GM23338 (cell line): ENCODE measurements around the gene CLDN9. TPM values are rescaled to one million over a fixed set of nuclear protein-coding genes. Genes with fewer than 3 reads are reported as not detected.

Experiments used
- ATAC-seq: fragments of 200-7000 bp; cut with Tn5 transposase; 3 replicates; pipeline ENCODE4 v1.9.1; 2020
- DNase-seq: peaks from one replicate; pipeline ENCODE4 v3.0.0-alpha.2; 2015; ENCODE audit warnings: low spot score
- H2AFZ ChIP-seq: fragments of 200-600 bp; sonication (generic); 2 replicates; pipeline ENCODE4 v1.8.0; 2016; ENCODE audit warnings: antibody characterized with exemption, mild to moderate bottlenecking, moderate library complexity
- H3F3A ChIP-seq: fragments of 200-600 bp; sonication (generic); replicated peaks from 2 replicates; pipeline ENCODE4 v1.8.0; 2017; ENCODE audit warnings: antibody characterized with exemption, mixed run types, low read depth
- H3K27ac ChIP-seq: fragments of 200-600 bp; sonication (generic); 2 replicates; pipeline ENCODE4 v1.6.1; 2016; ENCODE audit warnings: low read depth
- H3K27me3 ChIP-seq: fragments of 200-600 bp; sonication (generic); 2 replicates; pipeline ENCODE4 v1.8.0; 2016; ENCODE audit warnings: mild to moderate bottlenecking, mixed run types, moderate library complexity; ENCODE audit not compliant: insufficient read depth
- H3K36me3 ChIP-seq: fragments of 200-600 bp; sonication (generic); 2 replicates; pipeline ENCODE4 v1.8.0; 2016; ENCODE audit warnings: mild to moderate bottlenecking; ENCODE audit not compliant: insufficient read depth
- H3K4me1 ChIP-seq: fragments of 200-600 bp; sonication (generic); 2 replicates; pipeline ENCODE4 v1.8.0; 2016; ENCODE audit warnings: mild to moderate bottlenecking, moderate library complexity; ENCODE audit not compliant: insufficient read depth
- H3K4me2 ChIP-seq: fragments of 200-600 bp; sonication (generic); 2 replicates; pipeline ENCODE4 v1.7.1; 2017; ENCODE audit warnings: mixed run types
- H3K4me3 ChIP-seq: fragments of 200-600 bp; sonication (generic); 2 replicates; pipeline ENCODE4 v1.6.1; 2016; ENCODE audit warnings: mixed run types
- H3K79me2 ChIP-seq: fragments of 200-600 bp; sonication (generic); replicated peaks from 2 replicates; pipeline ENCODE4 v1.8.0; 2017; ENCODE audit warnings: mild to moderate bottlenecking; ENCODE audit not compliant: insufficient read depth
- H3K9me2 ChIP-seq: fragments of 200-600 bp; sonication (generic); 2 replicates; pipeline ENCODE4 v1.8.0; 2017; ENCODE audit not compliant: insufficient read depth
- H4K20me1 ChIP-seq: fragments of 200-600 bp; sonication (generic); replicated peaks from 2 replicates; pipeline ENCODE4 v1.8.0; 2017; ENCODE audit warnings: mild to moderate bottlenecking; ENCODE audit not compliant: insufficient read depth
- H3K27ac Mint-ChIP-seq: 2 replicates; pipeline ENCODE4 v1.8.0; 2020; ENCODE audit warnings: inconsistent platforms, mild to moderate bottlenecking, moderate library complexity, mixed read lengths
- H3K27me3 Mint-ChIP-seq: 3 replicates; pipeline ENCODE4 v1.8.0; 2022; ENCODE audit warnings: low read depth, mild to moderate bottlenecking, moderate library complexity, mixed read lengths, inconsistent platforms; ENCODE audit not compliant: insufficient read depth, poor library complexity
- H3K36me3 Mint-ChIP-seq: 3 replicates; pipeline ENCODE4 v1.8.0; 2021; ENCODE audit warnings: low read depth, mild to moderate bottlenecking, inconsistent platforms, moderate library complexity, mixed read lengths
- H3K4me1 Mint-ChIP-seq: 3 replicates; pipeline ENCODE4 v1.8.0; 2020; ENCODE audit warnings: mild to moderate bottlenecking, inconsistent platforms, mixed read lengths
- H3K4me3 Mint-ChIP-seq: 3 replicates; pipeline ENCODE4 v1.8.0; 2021; ENCODE audit warnings: moderate library complexity, mild to moderate bottlenecking, inconsistent platforms, mixed read lengths
- H3K9me3 Mint-ChIP-seq: 3 replicates; pipeline ENCODE4 v1.8.0; 2020; ENCODE audit warnings: moderate library complexity, mild to moderate bottlenecking, inconsistent platforms, mixed read lengths
- CREB1 ChIP-seq: fragments of 250-450 bp; sonication (Bioruptor Pico); IDR thresholded peaks from 2 replicates; pipeline ENCODE4 v1.5.0; 2020; ENCODE audit warnings: low read depth, mild to moderate bottlenecking, moderate library complexity
- ETS1 ChIP-seq: IDR thresholded peaks from 2 replicates; pipeline ENCODE4 v1.6.1; 2016; ENCODE audit warnings: antibody characterized with exemption
- EZH2 ChIP-seq: fragments of 200-600 bp; sonication (generic); IDR thresholded peaks from one replicate; pipeline ENCODE4 v1.8.0; 2017; ENCODE audit warnings: antibody characterized with exemption, mild to moderate bottlenecking, low read depth; ENCODE audit not compliant: unreplicated experiment
- EZH2phosphoT487 ChIP-seq: fragments of 200-600 bp; sonication (generic); IDR thresholded peaks from one replicate; pipeline ENCODE4 v1.8.1; 2018; ENCODE audit warnings: antibody characterized with exemption; ENCODE audit not compliant: unreplicated experiment
- NANOG ChIP-seq: IDR thresholded peaks from 2 replicates; pipeline ENCODE4 v1.6.1; 2016; ENCODE audit warnings: antibody characterized with exemption, borderline replicate concordance
- POLR2AphosphoS5 ChIP-seq: IDR thresholded peaks from 2 replicates; pipeline ENCODE4 v1.6.1; 2016; ENCODE audit warnings: antibody characterized with exemption, low read depth
- STAT1 ChIP-seq: IDR thresholded peaks from one replicate; pipeline ENCODE4 v1.6.1; 2016; ENCODE audit warnings: antibody characterized with exemption; ENCODE audit not compliant: unreplicated experiment
- ZNF114 ChIP-seq: fragments of 250-450 bp; sonication (Bioruptor Pico); IDR thresholded peaks from 2 replicates; pipeline ENCODE4 v1.5.0; 2020; ENCODE audit warnings: mild to moderate bottlenecking, moderate library complexity
- ZNF331 ChIP-seq: fragments of 250-450 bp; sonication (Bioruptor Pico); IDR thresholded peaks from 2 replicates; pipeline ENCODE4 v1.5.0; 2020; ENCODE audit warnings: low read depth, mild to moderate bottlenecking, moderate library complexity
- polyA plus RNA-seq: library from polyadenylated mRNA; unstranded; fragments of >200 nt; fragmentation: Nextera tagmentation; extraction: Ambion mirVana; gene quantifications from 2 replicates; pipeline ENCODE4 v1.2.1, GENCODE V29; 2016
- total RNA-seq: library from RNA; depleted of rRNA; stranded (reverse); fragments of >200 nt; shearing (Covaris generic); gene quantifications from 2 replicates; pipeline ENCODE4 v1.2.3, GENCODE V29; 2014
- TF ChIP-seq, protein P1 (sequence below): IDR thresholded peaks from one replicate; pipeline ENCODE4 v1.6.1; 2018; ENCODE audit warnings: antibody characterized with exemption; ENCODE audit not compliant: unreplicated experiment

Gene CLDN9
- total and polyA plus RNA-seq, 2 experiments from 2014 or later = 1.8 to 3.0 TPM

DNA sequence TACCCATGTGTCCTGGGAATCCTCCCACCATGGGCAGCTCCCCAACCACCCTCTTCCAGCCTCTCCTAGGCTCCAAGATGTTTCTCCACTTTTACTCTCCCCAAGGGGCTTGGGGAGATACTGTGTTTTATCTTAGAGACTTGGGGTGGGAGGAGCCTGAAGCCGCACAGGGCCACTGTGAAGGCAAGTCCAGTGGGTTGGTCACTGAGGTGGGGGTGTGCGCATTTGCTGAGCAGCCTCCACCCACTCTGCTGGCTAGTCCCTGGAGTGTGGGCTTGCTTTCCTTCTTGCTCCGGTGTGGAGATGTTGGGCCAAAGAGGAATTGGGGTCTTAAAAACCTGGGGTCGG is 4.1 kb upstream of the CLDN9 start:
- Mint-ChIP-seq H3K9me3 (no peaks in the 10 kb centered on the region), H3K4me1 (peaks cover 56% of the 10 kb centered on the region), H3K27me3 (peaks cover 45% of the 10 kb centered on the region), H3K4me3 (peak overlapping the region; percentile 82), H3K36me3 (peaks cover 9% of the 10 kb centered on the region; the same call in 2 of the 3 replicates), H3K27ac (peak overlapping the region; percentile 100)
- ATAC-seq = peak; percentile 4; the same call in 2 of the 3 replicates
- Histone ChIP-seq H4K20me1 (no peaks in the 10 kb centered on the region), H3K4me2 (peak overlapping the region; percentile 84), H3K27ac (peak overlapping the region; percentile 100), H3F3A (peaks cover 49% of the 10 kb centered on the region), H3K4me1 (peaks cover 71% of the 10 kb centered on the region), H3K36me3 (no peaks in the 10 kb centered on the region), H2AFZ (no peak overlapping the region), H3K9me2 (no peaks in the 10 kb centered on the region), H3K27me3 (peaks cover 11% of the 10 kb centered on the region), H3K79me2 (no peaks in the 10 kb centered on the region; the same call in 1 of the 2 replicates), H3K4me3 (peak overlapping the region; percentile 55)
- no peak for DNase-seq
- TF ChIP-seq STAT1 (no peak), EZH2 (no peak), NANOG (no peak)

DNA sequence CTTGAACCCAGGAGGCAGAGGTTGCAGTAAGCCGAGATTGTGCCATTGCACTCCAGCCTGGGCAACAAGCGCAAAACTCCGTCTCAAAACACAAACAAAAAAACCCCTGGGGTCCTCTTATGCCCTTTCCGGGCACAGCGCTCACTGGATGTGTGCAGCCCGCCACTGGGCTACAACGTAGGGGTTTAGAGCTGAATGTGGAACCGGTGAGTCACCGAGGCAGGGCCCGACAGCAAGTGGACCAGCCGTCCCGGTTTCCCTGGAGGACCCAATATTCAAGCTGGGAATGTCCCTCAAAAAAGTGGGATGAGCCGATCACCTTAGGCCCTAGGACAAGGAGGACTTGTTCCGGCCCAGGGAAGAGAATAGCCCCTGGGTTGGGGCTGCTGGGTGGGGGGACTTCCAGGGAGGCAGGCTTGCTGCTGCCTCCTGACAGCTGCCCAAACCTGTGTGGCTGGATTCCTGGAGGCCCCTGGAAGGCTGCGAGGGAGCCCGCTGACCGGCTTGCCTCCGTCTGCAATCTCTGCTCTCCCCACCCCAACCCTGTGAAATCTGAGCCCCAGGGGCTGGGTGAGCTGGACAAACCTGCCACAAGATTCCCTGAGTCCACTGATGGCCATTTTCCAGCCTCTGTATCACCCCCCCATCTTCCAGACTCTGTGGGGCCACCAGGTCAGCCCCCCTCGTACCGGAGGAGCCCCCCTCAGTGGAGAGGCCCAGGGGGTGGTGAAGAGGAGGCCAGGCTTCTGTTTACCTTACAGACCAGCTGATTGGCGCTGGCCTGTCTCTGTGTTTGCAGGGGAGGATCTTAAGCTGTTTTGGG is 2.9 kb upstream of the CLDN9 start:
- H3F3A ChIP-seq = peaks cover 58% of the 10 kb centered on the region
- peaks cover 11% of the 10 kb centered on the region for H3K27me3 ChIP-seq
- ATAC-seq (peak; percentile 20), DNase-seq (peak; percentile 97)
- no peaks in the 10 kb centered on the region for H3K9me2 ChIP-seq
- H4K20me1 ChIP-seq = peaks cover 1% of the 10 kb centered on the region; the same call in 1 of the 2 replicates
- H3K4me2 ChIP-seq = peak overlapping the region; percentile 84
- Mint-ChIP-seq H3K36me3 (peaks cover 18% of the 10 kb centered on the region), H3K9me3 (no peaks in the 10 kb centered on the region), H3K27me3 (peaks cover 54% of the 10 kb centered on the region), H3K27ac (peak overlapping the region; percentile 100), H3K4me3 (peak overlapping the region; percentile 82), H3K4me1 (peaks cover 66% of the 10 kb centered on the region)
- H3K4me1 ChIP-seq = peaks cover 82% of the 10 kb centered on the region
- peak overlapping the region; percentile 100 for H3K27ac ChIP-seq
- H3K79me2 ChIP-seq = no peaks in the 10 kb centered on the region; the same call in 1 of the 2 replicates
- H3K4me3 ChIP-seq = peak overlapping the region; percentile 55
- H3K36me3 ChIP-seq = no peaks in the 10 kb centered on the region
- no peak overlapping the region for H2AFZ ChIP-seq
- no peak for TF ChIP-seq ZNF331
- 0 out of 2 replicates have a peak, but pooled peaks have one; percentile 17 for TF ChIP-seq ETS1
- TF ChIP-seq POLR2AphosphoS5 = peak; percentile 64; the same call in 1 of the 2 replicates
- no peak for TF ChIP-seq NANOG
- no peak for TF ChIP-seq EZH2
- TF ChIP-seq, protein P1, sequence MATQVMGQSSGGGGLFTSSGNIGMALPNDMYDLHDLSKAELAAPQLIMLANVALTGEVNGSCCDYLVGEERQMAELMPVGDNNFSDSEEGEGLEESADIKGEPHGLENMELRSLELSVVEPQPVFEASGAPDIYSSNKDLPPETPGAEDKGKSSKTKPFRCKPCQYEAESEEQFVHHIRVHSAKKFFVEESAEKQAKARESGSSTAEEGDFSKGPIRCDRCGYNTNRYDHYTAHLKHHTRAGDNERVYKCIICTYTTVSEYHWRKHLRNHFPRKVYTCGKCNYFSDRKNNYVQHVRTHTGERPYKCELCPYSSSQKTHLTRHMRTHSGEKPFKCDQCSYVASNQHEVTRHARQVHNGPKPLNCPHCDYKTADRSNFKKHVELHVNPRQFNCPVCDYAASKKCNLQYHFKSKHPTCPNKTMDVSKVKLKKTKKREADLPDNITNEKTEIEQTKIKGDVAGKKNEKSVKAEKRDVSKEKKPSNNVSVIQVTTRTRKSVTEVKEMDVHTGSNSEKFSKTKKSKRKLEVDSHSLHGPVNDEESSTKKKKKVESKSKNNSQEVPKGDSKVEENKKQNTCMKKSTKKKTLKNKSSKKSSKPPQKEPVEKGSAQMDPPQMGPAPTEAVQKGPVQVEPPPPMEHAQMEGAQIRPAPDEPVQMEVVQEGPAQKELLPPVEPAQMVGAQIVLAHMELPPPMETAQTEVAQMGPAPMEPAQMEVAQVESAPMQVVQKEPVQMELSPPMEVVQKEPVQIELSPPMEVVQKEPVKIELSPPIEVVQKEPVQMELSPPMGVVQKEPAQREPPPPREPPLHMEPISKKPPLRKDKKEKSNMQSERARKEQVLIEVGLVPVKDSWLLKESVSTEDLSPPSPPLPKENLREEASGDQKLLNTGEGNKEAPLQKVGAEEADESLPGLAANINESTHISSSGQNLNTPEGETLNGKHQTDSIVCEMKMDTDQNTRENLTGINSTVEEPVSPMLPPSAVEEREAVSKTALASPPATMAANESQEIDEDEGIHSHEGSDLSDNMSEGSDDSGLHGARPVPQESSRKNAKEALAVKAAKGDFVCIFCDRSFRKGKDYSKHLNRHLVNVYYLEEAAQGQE = peak; percentile 33
- TF ChIP-seq STAT1 = no peak
- TF ChIP-seq CREB1 (CRISPR knock-in tag) = 0 out of 2 replicates have a peak, but pooled peaks have one; percentile 17
- no peak for TF ChIP-seq EZH2phosphoT487
- no peak for TF ChIP-seq ZNF114 (CRISPR knock-in tag)
